Measurements from ENCODE around the gene LPGAT1.
"Not testable (repeated sequence)": the region's sequence is repeated elsewhere in the genome, so short reads cannot be mapped to it uniquely, and the experiment has no call there.

LPGAT1 gene

DNA sequence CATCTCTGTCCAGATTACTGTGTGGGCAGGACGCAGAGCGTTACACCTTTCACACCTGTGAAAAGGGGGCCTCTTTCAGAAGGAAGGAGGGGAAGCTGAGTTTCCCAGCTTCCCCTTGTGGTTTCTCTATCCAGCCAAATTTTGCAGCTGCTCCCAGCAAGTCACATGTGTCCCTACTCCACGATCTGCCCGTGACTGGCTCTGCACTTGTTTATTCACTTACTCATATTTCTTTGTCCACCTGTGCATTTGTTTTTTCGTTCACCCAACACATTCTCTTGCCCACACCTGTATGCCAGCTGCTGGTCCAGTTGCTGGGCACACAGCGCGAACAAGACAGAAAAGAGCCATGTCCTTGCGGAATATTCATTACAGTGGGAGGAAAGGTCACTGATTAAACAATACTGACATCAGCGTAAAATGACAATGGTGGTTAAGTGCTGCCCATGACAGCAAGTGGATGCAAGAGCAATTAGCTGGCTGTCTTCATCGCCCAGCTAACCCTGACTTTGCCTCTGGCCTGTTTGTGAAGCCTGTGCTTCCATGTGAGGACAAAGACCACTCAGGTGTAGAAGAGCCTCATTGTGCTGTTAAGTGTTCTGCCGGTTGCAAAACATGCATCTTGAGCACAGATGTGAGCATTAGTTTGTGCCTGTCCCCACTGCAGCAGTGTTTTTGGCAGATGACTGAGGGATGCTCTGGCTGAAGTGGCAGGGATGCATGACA lies 126.6 kb downstream of the LPGAT1 start:
- no peak for DNase-seq (ENCODE audit: low read depth)

DNA sequence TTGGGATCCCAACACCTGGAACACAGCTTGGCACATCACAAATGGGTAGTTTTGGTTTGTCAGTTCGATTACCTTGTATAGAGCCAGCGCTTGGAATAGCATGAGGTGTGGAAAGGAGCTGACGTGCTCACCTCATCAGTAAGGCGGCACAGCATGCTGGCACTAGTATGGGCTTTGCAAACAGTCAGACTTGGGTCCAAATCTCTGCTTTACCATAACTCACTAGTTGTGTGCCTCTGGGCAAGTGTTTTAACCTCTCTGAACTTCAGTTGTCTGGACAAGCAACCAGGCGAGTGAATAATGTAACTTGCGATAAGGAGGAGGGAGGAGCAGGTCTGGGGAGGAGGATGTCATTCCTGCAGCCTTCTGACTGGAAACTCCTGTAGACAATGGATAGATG lies 128.8 kb downstream of the LPGAT1 start:
- no peak for DNase-seq (ENCODE audit: low read depth)

- DNase-seq (ENCODE audit: low read depth) = no peak
These were observed 131.5 kb downstream of the LPGAT1 start for GRCh38 chr1:211699059-211699458.

DNA sequence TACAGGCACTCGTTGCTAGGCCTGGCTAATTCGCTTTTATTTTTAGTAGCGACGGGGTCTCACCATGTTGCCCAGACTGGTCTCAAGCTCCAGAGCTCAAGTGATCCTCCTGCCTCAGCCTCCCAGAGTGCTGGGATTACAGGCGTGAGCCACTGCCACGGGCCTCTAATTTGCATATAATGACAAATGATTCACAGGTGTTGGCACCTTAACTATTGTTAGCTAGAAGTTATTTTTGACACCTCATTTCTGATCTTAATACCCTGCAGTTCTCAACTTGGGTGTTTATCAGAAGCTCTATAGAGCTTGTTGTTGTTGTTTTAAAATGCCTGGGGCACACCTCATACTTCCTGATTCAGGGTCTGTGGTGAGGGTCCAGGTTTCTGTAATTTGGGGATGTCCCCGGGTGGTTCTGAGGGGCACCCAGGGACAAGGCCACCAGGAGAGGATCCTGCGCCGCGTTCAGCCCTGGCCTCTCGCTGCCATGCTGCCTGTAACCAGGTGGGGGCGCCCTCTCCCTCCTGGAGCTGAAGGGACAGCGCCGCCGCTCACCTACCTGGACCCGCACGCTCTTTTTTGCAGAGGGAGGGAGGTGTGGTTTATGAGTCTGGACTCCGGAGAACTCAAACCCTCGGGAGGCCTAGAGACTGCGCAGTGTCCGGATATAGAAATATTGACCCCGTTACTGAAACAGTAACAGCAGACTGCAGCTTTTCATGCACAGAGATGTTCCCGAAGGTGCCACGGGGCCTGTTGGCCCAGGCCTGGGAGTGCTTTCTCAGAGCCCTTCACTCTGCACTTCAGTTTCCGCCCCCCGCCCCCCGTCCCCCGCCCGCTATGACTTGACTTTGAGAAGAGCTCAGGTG lies 132.2 kb downstream of the LPGAT1 start:
- DNase-seq (ENCODE audit: low read depth) = peak; percentile 72

DNA sequence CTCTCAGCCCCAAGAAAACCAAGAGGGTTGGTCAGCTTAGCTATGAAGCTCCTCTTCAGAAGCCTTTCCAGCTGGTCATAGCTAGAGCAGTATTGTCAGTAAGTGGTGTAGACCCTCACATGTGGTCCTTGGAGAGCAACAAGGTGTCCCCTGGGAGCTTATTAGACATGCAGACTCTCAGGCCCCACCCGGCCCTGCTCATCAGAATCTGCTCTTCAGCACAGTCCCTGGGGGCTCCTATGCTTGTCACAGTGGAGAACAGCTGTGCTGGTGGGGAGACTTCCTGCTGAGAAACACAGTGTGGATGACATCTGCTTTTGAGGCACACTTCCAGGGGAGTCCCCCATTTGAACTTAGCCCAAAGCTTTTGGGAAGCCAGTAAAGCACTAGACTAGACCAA lies 133.2 kb downstream of the LPGAT1 start:
- no peak for DNase-seq (ENCODE audit: low read depth)

- no peak for DNase-seq (ENCODE audit: low read depth)
These were observed 135.3 kb downstream of the LPGAT1 start for GRCh38 chr1:211695135-211695816.

- not testable (repeated sequence) for DNase-seq (ENCODE audit: low read depth)
These were observed 136.7 kb downstream of the LPGAT1 start for GRCh38 chr1:211693911-211694310.

Measured in stimulated activated CD8-positive, alpha-beta memory T cell treated with anti-CD3 and anti-CD28 coated beads, Interleukin-4, amount 100 ng/mL, for 24 hours (primary cell).